ENCODE measurements around the gene SRSF4. TPM values are rescaled to one million over a fixed set of nuclear protein-coding genes. Genes with fewer than 3 reads are reported as not detected.

The SRSF4 gene
- total and polyA plus RNA-seq, 10 of the 15 experiments (the other 5 are each of a cell fraction or from before 2014, with no cell fraction given) = 17.2 to 107 (median 78.6) TPM

GRCh38 chr1:29136391-29136915 is 45.2 kb downstream of the SRSF4 start (continued):
- TF ChIP-seq ZNF592 (IDR thresholded peaks at IDR 0.05) = no peak

- no TSS peak for BruUV-seq (replicated peaks)
- Histone ChIP-seq H3K36me3 (ENCODE audit: control insufficient read depth in 2 of 2, insufficient read depth in 2 of 2, low read length in 1 of 2) (no peaks in the 10 kb centered on the region), H3K27me3 (replicated peaks in 1 of 2; ENCODE audit: control insufficient read depth in 2 of 2, insufficient read depth in 2 of 2, low read length in 1 of 2) (no peaks in the 10 kb centered on the region), H4K20me1 (ENCODE audit: control insufficient read depth, insufficient read depth) (no peaks in the 10 kb centered on the region), H3K27ac (ENCODE audit: control insufficient read depth, insufficient read depth) (no peak overlapping the region), H3K4me2 (ENCODE audit: control insufficient read depth, insufficient read depth) (no peak overlapping the region), H2AFZ (ENCODE audit: control insufficient read depth, low read depth, low read length) (no peak overlapping the region), H3K9me3 (replicated peaks; ENCODE audit: control insufficient read depth, insufficient read depth, low read length) (no peaks in the 10 kb centered on the region), H3K4me3 (no peak overlapping the region), H3K4me1 (ENCODE audit: control insufficient read depth, insufficient read depth, low read length) (no peaks in the 10 kb centered on the region), H3K9ac (ENCODE audit: control insufficient read depth, insufficient read depth, low read length) (no peak overlapping the region), H3K79me2 (ENCODE audit: control insufficient read depth, insufficient read depth, low read length) (no peaks in the 10 kb centered on the region)
- FAIRE-seq (no peak), ATAC-seq (no peak), DNase-seq (ENCODE audit: low read depth, low spot score) (no peak)
- 24% methylated on average over 10 of the region's 10 CpGs for WGBS (ENCODE audit: insufficient coverage, insufficient replicate concordance, low lambda C conversion rate, missing lambda C conversion rate)
- ChIA-PET SMC1A (ENCODE audit: uncharacterized antibody, unreplicated experiment) (no interaction called here), RAD21 (ENCODE audit: unreplicated experiment) (interaction anchor here (0.6 kb wide), 1 partner anchor 68 kb away, joined by 3 read pairs; no protein-coding TSS in a partner anchor), POLR2A (no interaction called here), CTCF (interaction anchor here (1.0 kb wide), 1 partner anchor 21 kb away, joined by 3 read pairs; no protein-coding TSS in a partner anchor)
- TF ChIP-seq ZBED1 (IDR thresholded peaks at IDR 0.05; ENCODE audit: borderline replicate concordance) (no peak), EZH2 (IDR thresholded peaks at IDR 0.05; ENCODE audit: borderline replicate concordance, control insufficient read depth, low read depth, low read length) (no peak), MTA3 (IDR thresholded peaks at IDR 0.05; ENCODE audit: borderline replicate concordance, low read length) (no peak), MYC (IDR thresholded peaks at IDR 0.05; ENCODE audit: insufficient read depth, insufficient read length, insufficient replicate concordance, low read length, severe bottlenecking) (no peak), ZNF622 (IDR thresholded peaks at IDR 0.05) (no peak), MXI1 (IDR thresholded peaks at IDR 0.05; ENCODE audit: low read depth, low read length) (no peak), PAX5 (IDR thresholded peaks at IDR 0.05; ENCODE audit: borderline replicate concordance, low read depth, low read length) (no peak), BACH1 (IDR thresholded peaks at IDR 0.05; ENCODE audit: borderline replicate concordance) (no peak), ASH2L (IDR thresholded peaks at IDR 0.05; ENCODE audit: borderline replicate concordance, low read depth) (no peak), MYB (IDR thresholded peaks at IDR 0.05; ENCODE audit: borderline replicate concordance, low read depth, low read length) (no peak), NFYA (IDR thresholded peaks at IDR 0.05; ENCODE audit: borderline replicate concordance, low read depth, low read length) (no peak), SPI1 (IDR thresholded peaks at IDR 0.05; ENCODE audit: borderline replicate concordance, insufficient read depth, low read depth, low read length) (no peak), RELA (IDR thresholded peaks at IDR 0.05; ENCODE audit: borderline replicate concordance, partially characterized antibody) (no peak), IKZF2 (IDR thresholded peaks at IDR 0.05) (no peak)
- intact Hi-C loops (cut with micrococcal nuclease; ENCODE audit: unreplicated experiment) = no loop called here
- in situ Hi-C loops (cut with MboI) = no loop called here
These were observed 47.0 kb downstream of the SRSF4 start for GRCh38 chr1:29134695-29135028.

All from GM12878 (cell line).